HFFc6 (cell line): ENCODE results near the gene TTBK2. TPM values are rescaled to one million over a fixed set of nuclear protein-coding genes. Genes with fewer than 3 reads are reported as not detected.

ENCODE experiments used
- DNase-seq: peaks from one replicate; pipeline ENCODE4 v3.0.0-alpha.2; 2018
- H3K27ac Mint-ChIP-seq: 2 replicates; pipeline ENCODE4 v1.8.0; 2020; ENCODE audit warnings: mild to moderate bottlenecking, mixed read lengths
- H3K27me3 Mint-ChIP-seq: 2 replicates; pipeline ENCODE4 v1.8.0; 2021; ENCODE audit warnings: mild to moderate bottlenecking, moderate library complexity, mixed read lengths; ENCODE audit not compliant: insufficient read depth
- H3K36me3 Mint-ChIP-seq: 2 replicates; pipeline ENCODE4 v1.8.0; 2021; ENCODE audit warnings: low read depth, mixed read lengths
- H3K4me1 Mint-ChIP-seq: 2 replicates; pipeline ENCODE4 v1.8.0; 2020; ENCODE audit warnings: low read depth, mixed read lengths
- H3K4me3 Mint-ChIP-seq: 2 replicates; pipeline ENCODE4 v1.8.0; 2020; ENCODE audit warnings: mild to moderate bottlenecking, moderate library complexity, mixed read lengths
- H3K9me3 Mint-ChIP-seq: 2 replicates; pipeline ENCODE4 v1.8.0; 2020; ENCODE audit warnings: mild to moderate bottlenecking, mixed read lengths
- total RNA-seq, 6 experiments: library from RNA; stranded (reverse); fragmentation: NEBNext Ultra II Directional; extraction: Animal tissue kit (Norgen Biotek cat#: 25700); gene quantifications; 2 replicates in 1 of 6; 3 replicates in 5 of 6; pipeline ENCODE4 v1.2.3, GENCODE V29; 2021
- TF ChIP-seq, protein P1 (sequence below): fragments of 200-600 bp; sonication (generic); IDR thresholded peaks from 2 replicates; pipeline ENCODE4 v1.5.0; 2021; ENCODE audit warnings: antibody characterized with exemption, mild to moderate bottlenecking

The TTBK2 gene
- total RNA-seq, 6 experiments from 2014 or later, result 9.4 to 12.6 (median 10.2) TPM

DNA sequence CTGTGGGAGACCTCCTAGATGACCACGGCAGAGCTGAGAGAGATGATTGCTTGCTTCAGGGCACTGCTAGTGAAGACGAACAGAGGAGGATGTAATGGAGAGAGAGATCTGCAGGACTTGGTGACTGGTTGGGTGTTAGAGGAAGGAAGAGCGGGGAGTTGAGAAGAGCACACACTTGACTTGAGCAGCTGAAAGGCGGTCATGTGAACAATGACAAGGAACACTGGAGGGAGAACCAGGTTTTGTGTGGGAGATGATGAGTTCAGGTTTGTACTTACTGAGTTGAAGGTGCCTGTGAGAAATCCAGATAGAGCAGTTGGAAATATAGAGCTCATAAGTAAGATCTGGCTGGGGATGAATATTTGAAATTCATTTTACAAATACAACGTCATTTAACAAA, 224.0 kb downstream of the TTBK2 start:
- Mint-ChIP-seq H3K36me3 (peaks cover 11% of the 10 kb centered on the region; the same call in 1 of the 2 replicates), H3K9me3 (no peaks in the 10 kb centered on the region), H3K4me3 (no peak overlapping the region), H3K4me1 (no peaks in the 10 kb centered on the region), H3K27me3 (no peaks in the 10 kb centered on the region), H3K27ac (no peak overlapping the region)
- no peak for DNase-seq
- TF ChIP-seq, protein P1, sequence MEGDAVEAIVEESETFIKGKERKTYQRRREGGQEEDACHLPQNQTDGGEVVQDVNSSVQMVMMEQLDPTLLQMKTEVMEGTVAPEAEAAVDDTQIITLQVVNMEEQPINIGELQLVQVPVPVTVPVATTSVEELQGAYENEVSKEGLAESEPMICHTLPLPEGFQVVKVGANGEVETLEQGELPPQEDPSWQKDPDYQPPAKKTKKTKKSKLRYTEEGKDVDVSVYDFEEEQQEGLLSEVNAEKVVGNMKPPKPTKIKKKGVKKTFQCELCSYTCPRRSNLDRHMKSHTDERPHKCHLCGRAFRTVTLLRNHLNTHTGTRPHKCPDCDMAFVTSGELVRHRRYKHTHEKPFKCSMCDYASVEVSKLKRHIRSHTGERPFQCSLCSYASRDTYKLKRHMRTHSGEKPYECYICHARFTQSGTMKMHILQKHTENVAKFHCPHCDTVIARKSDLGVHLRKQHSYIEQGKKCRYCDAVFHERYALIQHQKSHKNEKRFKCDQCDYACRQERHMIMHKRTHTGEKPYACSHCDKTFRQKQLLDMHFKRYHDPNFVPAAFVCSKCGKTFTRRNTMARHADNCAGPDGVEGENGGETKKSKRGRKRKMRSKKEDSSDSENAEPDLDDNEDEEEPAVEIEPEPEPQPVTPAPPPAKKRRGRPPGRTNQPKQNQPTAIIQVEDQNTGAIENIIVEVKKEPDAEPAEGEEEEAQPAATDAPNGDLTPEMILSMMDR, result no peak

DNA sequence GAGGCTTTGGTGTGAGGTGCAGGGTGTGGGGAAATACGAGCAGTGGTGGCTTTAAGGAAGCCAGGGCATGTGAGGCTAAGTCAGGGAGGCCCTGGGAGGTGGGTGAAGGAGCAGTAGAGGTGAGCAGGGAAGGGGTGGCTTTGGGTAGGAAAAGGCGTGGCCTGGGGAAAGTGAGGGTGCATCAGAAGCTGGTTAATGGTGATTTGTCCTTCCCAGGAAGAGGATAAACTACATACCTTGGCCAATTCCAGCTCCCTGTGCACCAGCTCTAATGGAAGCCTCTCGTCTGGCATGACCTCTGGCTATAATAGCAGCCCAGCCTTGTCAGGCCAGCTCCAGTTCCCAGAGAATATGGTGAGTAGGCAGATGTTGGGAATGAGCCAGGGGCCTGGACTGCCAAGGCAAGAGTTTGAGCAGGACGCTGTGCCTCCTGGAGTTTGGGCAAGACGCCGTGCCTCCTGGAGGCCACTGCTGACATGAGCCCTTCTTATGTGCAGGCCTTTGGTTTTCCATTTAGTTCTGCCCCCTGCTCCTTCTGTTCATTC, 225.0 kb downstream of the TTBK2 start:
- no peak overlapping the region for H3K4me3 Mint-ChIP-seq
- DNase-seq, result no peak
- H3K27me3 Mint-ChIP-seq, result no peaks in the 10 kb centered on the region
- H3K36me3 Mint-ChIP-seq, result peaks cover 7% of the 10 kb centered on the region; the same call in 1 of the 2 replicates
- H3K27ac Mint-ChIP-seq, result no peak overlapping the region
- H3K9me3 Mint-ChIP-seq, result no peaks in the 10 kb centered on the region
- TF ChIP-seq, protein P1, result no peak
- no peaks in the 10 kb centered on the region for H3K4me1 Mint-ChIP-seq

DNA sequence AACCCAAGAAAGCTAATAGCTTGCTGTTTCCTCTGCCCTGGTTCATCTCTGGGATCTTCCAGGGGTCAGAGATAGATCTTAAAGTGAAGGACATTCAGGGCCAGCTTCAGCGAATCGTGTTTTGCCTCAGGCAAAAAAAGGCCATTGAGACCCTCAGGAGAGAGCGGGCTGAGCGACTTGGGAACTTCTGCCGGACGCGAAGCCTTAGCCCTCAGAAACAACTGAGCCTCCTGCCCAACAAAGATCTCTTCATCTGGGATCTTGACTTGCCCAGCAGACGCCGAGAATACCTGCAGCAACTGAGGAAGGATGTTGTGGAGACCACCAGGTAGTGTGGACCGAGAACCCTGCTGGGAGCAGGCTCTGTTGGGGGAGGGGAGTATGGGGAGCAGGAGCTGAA, 226.2 kb downstream of the TTBK2 start:
- TF ChIP-seq, protein P1, result no peak
- H3K9me3 Mint-ChIP-seq, result no peaks in the 10 kb centered on the region
- H3K27me3 Mint-ChIP-seq, result no peaks in the 10 kb centered on the region; the same call in 1 of the 2 replicates
- H3K27ac Mint-ChIP-seq, result no peak overlapping the region
- H3K4me3 Mint-ChIP-seq, result no peak overlapping the region
- H3K4me1 Mint-ChIP-seq, result no peaks in the 10 kb centered on the region
- DNase-seq, result no peak
- no peaks in the 10 kb centered on the region for H3K36me3 Mint-ChIP-seq

DNA sequence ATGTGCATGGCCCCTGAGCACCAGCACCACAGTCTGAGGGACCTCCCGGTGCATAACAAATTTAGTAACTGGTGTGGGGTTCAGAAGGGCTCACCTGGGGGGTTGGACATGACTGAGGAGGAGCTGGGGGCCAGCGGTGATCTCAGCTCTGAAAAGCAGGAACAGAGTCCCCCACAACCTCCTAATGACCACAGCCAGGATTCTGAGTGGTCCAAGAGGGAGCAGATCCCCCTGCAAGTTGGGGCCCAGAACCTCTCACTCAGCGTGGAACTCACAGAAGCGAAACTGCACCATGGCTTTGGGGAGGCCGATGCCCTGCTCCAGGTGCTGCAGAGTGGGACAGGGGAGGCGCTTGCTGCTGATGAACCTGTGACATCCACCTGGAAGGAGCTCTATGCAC, 226.6 kb downstream of the TTBK2 start:
- TF ChIP-seq, protein P1, result no peak
- Mint-ChIP-seq H3K36me3 (no peaks in the 10 kb centered on the region), H3K4me3 (no peak overlapping the region), H3K27ac (no peak overlapping the region), H3K27me3 (no peaks in the 10 kb centered on the region; the same call in 1 of the 2 replicates), H3K9me3 (no peaks in the 10 kb centered on the region), H3K4me1 (no peaks in the 10 kb centered on the region)
- DNase-seq, result no peak

DNA sequence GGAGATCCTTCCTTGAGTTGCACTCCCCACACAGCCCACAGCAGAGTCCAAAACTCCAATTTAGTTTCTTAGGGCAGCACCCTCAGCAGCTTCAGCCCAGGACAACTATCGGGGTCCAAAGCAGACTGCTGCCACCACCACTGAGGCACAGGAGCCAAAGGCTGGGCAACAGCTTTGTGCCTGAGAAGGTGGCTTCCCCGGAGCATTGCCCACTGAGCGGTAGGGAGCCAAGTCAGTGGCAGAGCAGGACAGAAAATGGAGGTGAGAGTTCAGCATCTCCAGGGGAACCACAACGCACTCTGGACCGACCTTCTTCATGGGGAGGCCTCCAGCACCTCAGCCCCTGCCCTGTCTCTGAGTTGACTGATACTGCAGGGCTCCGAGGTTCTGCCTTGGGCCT, 227.1 kb downstream of the TTBK2 start:
- Mint-ChIP-seq H3K4me1 (no peaks in the 10 kb centered on the region; the same call in 1 of the 2 replicates), H3K4me3 (no peak overlapping the region), H3K27me3 (no peaks in the 10 kb centered on the region; the same call in 1 of the 2 replicates), H3K9me3 (no peaks in the 10 kb centered on the region), H3K27ac (no peak overlapping the region), H3K36me3 (no peaks in the 10 kb centered on the region)
- TF ChIP-seq, protein P1, result no peak
- no peak for DNase-seq
